Suprapubic skin (tissue), 3 donors: Measurements from ENCODE around the gene PAQR7.

Experiments
- POLR2A ChIP-seq, 2 donors: fragments of 450-650 bp; IDR thresholded peaks; one replicate each; pipeline ENCODE4 v1.6.1; 2017; ENCODE audit warnings: antibody characterized with exemption in 2 of 2, mild to moderate bottlenecking in 2 of 2, moderate library complexity in 2 of 2
- TF ChIP-seq, protein P1 (sequence below), 2 donors: fragments of 200-600 bp in 1 of 2; fragments of 450-650 bp in 1 of 2; sonication (generic) in 1 of 2; IDR thresholded peaks; one replicate each; pipeline ENCODE4 v1.5.1; 2016 to 2019; ENCODE audit warnings: antibody characterized with exemption in 2 of 2, mild to moderate bottlenecking in 1 of 2, moderate library complexity in 1 of 2

- TF ChIP-seq, protein P1, sequence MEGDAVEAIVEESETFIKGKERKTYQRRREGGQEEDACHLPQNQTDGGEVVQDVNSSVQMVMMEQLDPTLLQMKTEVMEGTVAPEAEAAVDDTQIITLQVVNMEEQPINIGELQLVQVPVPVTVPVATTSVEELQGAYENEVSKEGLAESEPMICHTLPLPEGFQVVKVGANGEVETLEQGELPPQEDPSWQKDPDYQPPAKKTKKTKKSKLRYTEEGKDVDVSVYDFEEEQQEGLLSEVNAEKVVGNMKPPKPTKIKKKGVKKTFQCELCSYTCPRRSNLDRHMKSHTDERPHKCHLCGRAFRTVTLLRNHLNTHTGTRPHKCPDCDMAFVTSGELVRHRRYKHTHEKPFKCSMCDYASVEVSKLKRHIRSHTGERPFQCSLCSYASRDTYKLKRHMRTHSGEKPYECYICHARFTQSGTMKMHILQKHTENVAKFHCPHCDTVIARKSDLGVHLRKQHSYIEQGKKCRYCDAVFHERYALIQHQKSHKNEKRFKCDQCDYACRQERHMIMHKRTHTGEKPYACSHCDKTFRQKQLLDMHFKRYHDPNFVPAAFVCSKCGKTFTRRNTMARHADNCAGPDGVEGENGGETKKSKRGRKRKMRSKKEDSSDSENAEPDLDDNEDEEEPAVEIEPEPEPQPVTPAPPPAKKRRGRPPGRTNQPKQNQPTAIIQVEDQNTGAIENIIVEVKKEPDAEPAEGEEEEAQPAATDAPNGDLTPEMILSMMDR (IDR thresholded peaks at IDR 0.05), result no peak
- TF ChIP-seq POLR2A (IDR thresholded peaks at IDR 0.05), result no peak
Measured at GRCh38 chr1:25821630-25822091, 53.8 kb downstream of the PAQR7 start.
